ENCODE data around the gene PRSS37.

DNA sequence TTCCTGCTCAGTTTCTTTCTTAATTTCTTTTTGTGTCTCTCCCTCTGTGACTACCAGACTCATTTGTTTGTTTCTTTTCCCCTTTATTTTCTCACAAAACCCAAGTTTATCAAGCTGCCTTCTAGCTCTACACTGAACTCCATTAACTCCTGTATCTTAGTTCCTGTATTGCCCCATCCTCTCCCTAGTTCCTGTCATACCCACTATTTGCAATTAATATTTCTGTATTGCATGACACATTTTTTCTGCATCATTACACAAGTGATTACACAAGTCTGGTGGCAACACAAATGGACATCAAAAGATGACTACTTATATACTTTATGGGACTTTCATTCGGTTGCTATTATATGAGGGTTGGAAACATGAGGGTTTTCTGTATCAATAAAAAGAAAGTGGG, 48.0 kb upstream of the PRSS37 start:
- no peak for TF ChIP-seq POLR2A (IDR thresholded peaks at IDR 0.05)
- TF ChIP-seq CTCF (IDR thresholded peaks at IDR 0.05 in 4 of 5, conservative IDR thresholded peaks at IDR 0.05 in 1 of 5), result no peak

Measured in gastrocnemius medialis (tissue), 4 donors.